Liver (tissue), 9 donors: ENCODE measurements around the gene TMEM98. TPM values are rescaled to one million over a fixed set of nuclear protein-coding genes. Genes with fewer than 3 reads are reported as not detected.
A peak's percentile ranks its signal among the peaks of the same experiment; 100 is the strongest.

Source experiments
- DNase-seq: peaks from one replicate; pipeline ENCODE4 v3.0.0-alpha.2; 2017; ENCODE audit warnings: low spot score
- H3K27ac ChIP-seq, 2 donors: one replicate each; pipeline ENCODE4 v1.7.0; 2013; ENCODE audit warnings: inconsistent platforms in 2 of 2, low read length in 2 of 2, control low read depth in 1 of 2, low read depth in 1 of 2, mild to moderate bottlenecking in 1 of 2
- H3K27me3 ChIP-seq, 4 donors: one replicate each; pipeline versions ENCODE4 v1.6.1 to v1.7.0; 2013; ENCODE audit warnings: low read length in 3 of 4, inconsistent platforms in 1 of 4, mild to moderate bottlenecking in 1 of 4, moderate library complexity in 1 of 4; ENCODE audit not compliant: control insufficient read depth in 4 of 4, insufficient read depth in 4 of 4
- H3K36me3 ChIP-seq, 4 donors: one replicate each; pipeline versions ENCODE4 v1.6.1 to v1.7.0; 2013; ENCODE audit warnings: low read length in 3 of 4, mild to moderate bottlenecking in 3 of 4, low read depth in 1 of 4, moderate library complexity in 1 of 4; ENCODE audit not compliant: control insufficient read depth in 4 of 4, insufficient read depth in 3 of 4
- H3K4me1 ChIP-seq, 4 donors: one replicate each; pipeline versions ENCODE4 v1.6.1 to v1.7.0; 2013; ENCODE audit warnings: low read length in 3 of 4, mild to moderate bottlenecking in 3 of 4, moderate library complexity in 1 of 4; ENCODE audit not compliant: control insufficient read depth in 4 of 4, insufficient read depth in 4 of 4
- H3K4me3 ChIP-seq, 3 donors: one replicate each; pipeline versions ENCODE4 v1.6.1 to v1.7.0; 2013; ENCODE audit warnings: low read length in 3 of 3, control low read depth in 1 of 3, low read depth in 1 of 3, mild to moderate bottlenecking in 1 of 3
- H3K9ac ChIP-seq, 2 donors: one replicate each; pipeline ENCODE4 v1.7.0; 2013; ENCODE audit warnings: low read length in 2 of 2, mild to moderate bottlenecking in 2 of 2, moderate library complexity in 2 of 2, control low read depth in 1 of 2, low read depth in 1 of 2
- H3K9me3 ChIP-seq, 4 donors: one replicate each; pipeline versions ENCODE4 v1.6.1 to v1.7.0; 2013; ENCODE audit warnings: low read length in 3 of 4; ENCODE audit not compliant: control insufficient read depth in 4 of 4
- ATF3 ChIP-seq: IDR thresholded peaks from 2 replicates; pipeline ENCODE4 v1.6.1; 2016; ENCODE audit warnings: antibody characterized with exemption
- CTCF ChIP-seq: fragments of 150-350 bp; IDR thresholded peaks from 2 replicates; pipeline ENCODE4 v1.5.1; 2017; ENCODE audit warnings: improper control_type of control experiment, low read depth, low read length; ENCODE audit not compliant: missing input control
- EGR1 ChIP-seq, 2 donors: IDR thresholded peaks; 2 replicates each; pipeline ENCODE4 v1.6.1; 2016 to 2018; ENCODE audit warnings: antibody characterized with exemption in 2 of 2, low read depth in 2 of 2
- FOXA1 ChIP-seq: IDR thresholded peaks from 2 replicates; pipeline ENCODE4 v1.6.1; 2016; ENCODE audit warnings: antibody characterized with exemption
- FOXA2 ChIP-seq: IDR thresholded peaks from 2 replicates; pipeline ENCODE4 v1.6.1; 2016; ENCODE audit warnings: antibody characterized with exemption
- GABPA ChIP-seq, 2 donors: IDR thresholded peaks in 1 of 2; conservative IDR thresholded peaks in 1 of 2; 2 replicates each; pipeline ENCODE4 v1.6.1; 2016; ENCODE audit warnings: antibody characterized with exemption in 2 of 2, mild to moderate bottlenecking in 1 of 2, moderate library complexity in 1 of 2
- HNF4A ChIP-seq, 2 donors: conservative IDR thresholded peaks; 2 replicates each; pipeline ENCODE4 v1.6.1; 2016; ENCODE audit warnings: antibody characterized with exemption in 2 of 2, mild to moderate bottlenecking in 2 of 2
- HNF4G ChIP-seq: IDR thresholded peaks from 2 replicates; pipeline ENCODE4 v1.6.1; 2016; ENCODE audit warnings: antibody characterized with exemption
- NR2F2 ChIP-seq: IDR thresholded peaks from 2 replicates; pipeline ENCODE4 v1.6.1; 2016; ENCODE audit warnings: antibody characterized with exemption
- RAD21 ChIP-seq, 2 donors: IDR thresholded peaks; 2 replicates each; pipeline ENCODE4 v1.6.1; 2016; ENCODE audit warnings: antibody characterized with exemption in 2 of 2, mild to moderate bottlenecking in 2 of 2
- REST ChIP-seq: IDR thresholded peaks from 2 replicates; pipeline ENCODE4 v1.6.1; 2016; ENCODE audit warnings: antibody characterized with exemption, mild to moderate bottlenecking
- RXRA ChIP-seq, 2 donors: IDR thresholded peaks; 2 replicates each; pipeline ENCODE4 v1.6.1; 2017 to 2018; ENCODE audit warnings: antibody characterized with exemption in 2 of 2, mild to moderate bottlenecking in 1 of 2
- SP1 ChIP-seq: IDR thresholded peaks from 2 replicates; pipeline ENCODE4 v1.6.1; 2018; ENCODE audit warnings: antibody characterized with exemption, mild to moderate bottlenecking
- YY1 ChIP-seq: IDR thresholded peaks from 2 replicates; pipeline ENCODE4 v1.6.1; 2016; ENCODE audit warnings: antibody characterized with exemption, mild to moderate bottlenecking
- ZBTB33 ChIP-seq: IDR thresholded peaks from 2 replicates; pipeline ENCODE4 v1.6.1; 2016; ENCODE audit warnings: antibody characterized with exemption
- WGBS: extraction: QIAGEN DNeasy Blood & Tissue Kit; methylation state at CpG from one replicate; pipeline ENCODE4 v1.1.7; 2013; 5-methylcytosine and 5-hydroxymethylcytosine counted together
- polyA plus RNA-seq, 2 donors: library from polyadenylated mRNA; stranded (reverse) in 1 of 2; unstranded in 1 of 2; fragments of 200-250 nt in 1 of 2; fragments of >200 nt in 1 of 2; fragmentation: Nextera tagmentation in 1 of 2; extraction: Ambion mirVana in 1 of 2; gene quantifications; one replicate each; pipeline versions ENCODE4 v1.2.1 to v1.2.3, GENCODE V29; 2013 to 2015
- total RNA-seq, 2 donors: library from RNA; depleted of rRNA; stranded (reverse); fragments of >200 nt; gene quantifications; one replicate each; pipeline ENCODE4 v1.2.3, GENCODE V29; 2014
- donor health status: healthy.
- donor health status: healthy.
- donor health status: healthy.
- donor health status: healthy.
- donor health status: healthy.

Gene TMEM98
- 10 to 100 TPM; 13.7 to 17.5 TPM for total RNA-seq
- polyA plus RNA-seq, result 1 to 10 TPM; 7.0 to 7.7 TPM

- Histone ChIP-seq H3K36me3 (no peaks in the 10 kb centered on the region), H3K27ac (no peak within 1 kb of the TSS), H3K4me3 (peak within 1 kb of the TSS; percentile 3 to 85 (median 64)), H3K4me1 (peaks cover 2 to 11% (median 6%) of the 10 kb centered on the region in 4 donors), H3K9me3 (no peaks in the 10 kb centered on the region), H3K27me3 (no peaks in the 10 kb centered on the region), H3K9ac (peak within 1 kb of the TSS in 1 of 2 donors; percentile 74)
- no peak for TF ChIP-seq HNF4A (conservative IDR thresholded peaks at IDR 0.05)
- no peak for TF ChIP-seq ATF3
- TF ChIP-seq RAD21 (IDR thresholded peaks at IDR 0.05), result no peak
- no peak for TF ChIP-seq SP1
- TF ChIP-seq ZBTB33, result no peak
- TF ChIP-seq FOXA1, result no peak
- TF ChIP-seq REST, result no peak
- no peak for TF ChIP-seq NR2F2
- TF ChIP-seq EGR1 (IDR thresholded peaks at IDR 0.05; ENCODE audit: low read depth in 2 of 2), result no peak
- no peak for TF ChIP-seq YY1
- 1% methylated on average over 99 of the region's 99 CpGs for WGBS
- DNase-seq, result peak; percentile 59
Observed at GRCh38 chr17:32927724-32928585, at the start of gene TMEM98. TMEM98 (plus strand) TSS chr17:32928153; CDS start chr17:32931529, 3,376 bp downstream.

- Histone ChIP-seq H3K4me1 (peaks cover 2 to 16% (median 7%) of the 10 kb centered on the region in 4 donors), H3K36me3 (no peaks in the 10 kb centered on the region), H3K27me3 (no peaks in the 10 kb centered on the region), H3K4me3 (no peak overlapping the region), H3K27ac (no peak overlapping the region), H3K9me3 (no peaks in the 10 kb centered on the region), H3K9ac (no peak overlapping the region)
- no peak for DNase-seq
- TF ChIP-seq CTCF (no peak), FOXA1 (no peak), REST (no peak), RXRA (IDR thresholded peaks at IDR 0.05) (no peak), HNF4A (conservative IDR thresholded peaks at IDR 0.05) (no peak), ATF3 (no peak), YY1 (no peak), ZBTB33 (no peak), FOXA2 (no peak), NR2F2 (no peak), HNF4G (no peak), GABPA (IDR thresholded peaks at IDR 0.05 in 1 of 2, conservative IDR thresholded peaks at IDR 0.05 in 1 of 2) (no peak)
- WGBS, result 93% methylated on average over 3 of the region's 3 CpGs
Observed at GRCh38 chr17:32878211-32878610, 49.7 kb upstream of the TMEM98 start.
